ENCODE results near the gene HNF4A. TPM values are rescaled to one million over a fixed set of nuclear protein-coding genes. Genes with fewer than 3 reads are reported as not detected.

Gene HNF4A
- total and polyA plus RNA-seq, 2 of the 4 experiments (the other 2 are of a cell fraction) = not detected

DNA sequence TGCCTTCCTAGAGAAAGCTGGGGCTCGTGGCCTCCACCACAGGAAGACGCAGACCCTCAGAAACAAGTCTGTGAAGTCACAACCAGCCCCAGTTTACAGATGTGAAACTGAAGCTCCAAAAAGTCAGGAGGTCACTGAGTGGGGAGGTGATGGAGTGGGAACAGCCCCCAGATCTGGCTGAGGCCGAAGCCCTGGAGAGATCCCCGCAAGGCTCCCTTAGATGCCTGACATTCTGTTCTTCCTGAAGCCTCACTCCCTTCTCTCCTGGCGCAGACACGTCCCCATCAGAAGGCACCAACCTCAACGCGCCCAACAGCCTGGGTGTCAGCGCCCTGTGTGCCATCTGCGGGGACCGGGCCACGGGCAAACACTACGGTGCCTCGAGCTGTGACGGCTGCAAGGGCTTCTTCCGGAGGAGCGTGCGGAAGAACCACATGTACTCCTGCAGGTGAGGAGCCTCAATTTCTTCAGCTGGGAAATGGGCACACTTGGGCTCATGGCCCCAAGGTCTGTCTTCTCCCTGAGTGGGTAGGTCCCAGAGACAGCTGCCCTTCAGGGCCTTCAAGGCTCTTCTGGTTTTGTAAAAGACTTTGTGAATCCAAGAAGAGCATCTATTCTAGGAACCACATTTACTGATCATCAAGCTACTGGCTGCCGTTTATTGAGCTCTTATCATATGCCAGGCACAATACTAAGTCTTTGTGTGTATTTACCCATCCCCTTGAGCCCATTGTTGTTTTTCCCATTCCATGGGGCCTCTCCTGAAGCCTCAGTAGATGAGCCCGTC is 50.5 kb downstream of the HNF4A start:
- Histone ChIP-seq H2AK5ac (ENCODE audit: low read depth, low read length) (no peak overlapping the region), H3K18ac (ENCODE audit: low read depth, low read length) (no peak overlapping the region), H3K79me1 (ENCODE audit: low read depth in 1 of 2, low read length in 2 of 2) (no peaks in the 10 kb centered on the region), H3K9me3 (ENCODE audit: control insufficient read depth, insufficient read depth, low read length) (no peaks in the 10 kb centered on the region), H2BK120ac (ENCODE audit: low read depth, low read length) (no peak overlapping the region), H3K9me1 (ENCODE audit: insufficient read depth, low read length) (no peaks in the 10 kb centered on the region; the same call in 1 of the 2 replicates), H3K56ac (ENCODE audit: extremely low read depth, insufficient read depth, low read length) (no peak overlapping the region), H3K4me3 (ENCODE audit: insufficient read depth, low read depth, low read length) (no peak overlapping the region), H3K27me3 (ENCODE audit: control insufficient read depth, insufficient read depth, low read length) (peaks cover 20% of the 10 kb centered on the region), H4K8ac (ENCODE audit: low read depth in 2 of 2, low read length in 2 of 2) (no peak overlapping the region), H4K20me1 (ENCODE audit: insufficient read depth, low read length) (no peaks in the 10 kb centered on the region), H3K23ac (ENCODE audit: low read depth, low read length) (no peak overlapping the region), H3K4me2 (ENCODE audit: low read depth, low read length) (no peak overlapping the region), H4K5ac (ENCODE audit: low read depth, low read length) (no peak overlapping the region), H3K27ac (ENCODE audit: insufficient read depth, low read length) (no peak overlapping the region), H3K4me1 (ENCODE audit: control insufficient read depth, insufficient read depth, low read length) (no peaks in the 10 kb centered on the region), H2BK20ac (ENCODE audit: low read depth, low read length) (no peak overlapping the region), H3K4ac (ENCODE audit: low read depth, low read length) (no peak overlapping the region), H3K36me3 (ENCODE audit: control insufficient read depth, insufficient read depth, low read length) (no peaks in the 10 kb centered on the region), H2AK9ac (replicated peaks; ENCODE audit: low read depth, low read length, poor library complexity) (no peak overlapping the region), H2BK5ac (ENCODE audit: low read depth, low read length, poor library complexity, severe bottlenecking) (no peak overlapping the region), H2AFZ (replicated peaks; ENCODE audit: low read length, poor library complexity) (no peak overlapping the region), H2BK15ac (ENCODE audit: low read depth, low read length) (no peak overlapping the region), H3K9ac (ENCODE audit: low read depth, low read length) (no peak overlapping the region), H3K14ac (replicated peaks; ENCODE audit: low read depth, low read length) (no peak overlapping the region), H4K91ac (ENCODE audit: insufficient read depth, low read depth, low read length) (no peak overlapping the region)
- dilution Hi-C loops (cut with HindIII; ENCODE audit: low sequenced_read_pairs, unreplicated experiment) = no loop called here
- TF ChIP-seq BHLHE40 (IDR thresholded peaks at IDR 0.05; ENCODE audit: low read depth, low read length) (no peak), CTCF (conservative IDR thresholded peaks at IDR 0.05; ENCODE audit: low read depth, low read length) (no peak), SMC3 (IDR thresholded peaks at IDR 0.05; ENCODE audit: low read depth, low read length) (no peak), NFE2L2 (IDR thresholded peaks at IDR 0.05; ENCODE audit: low read depth, low read length) (no peak), USF2 (IDR thresholded peaks at IDR 0.05; ENCODE audit: low read depth, low read length) (no peak), POLR2A (IDR thresholded peaks at IDR 0.05; ENCODE audit: low read depth, low read length) (no peak), MAFK (IDR thresholded peaks at IDR 0.05; ENCODE audit: low read depth, low read length) (no peak), RCOR1 (IDR thresholded peaks at IDR 0.05; ENCODE audit: insufficient replicate concordance, low read length) (no peak), RFX5 (IDR thresholded peaks at IDR 0.05; ENCODE audit: low read depth, low read length) (no peak), CEBPB (IDR thresholded peaks at IDR 0.05; ENCODE audit: low read depth, low read length) (no peak), MXI1 (IDR thresholded peaks at IDR 0.05; ENCODE audit: borderline replicate concordance, low read depth, low read length) (no peak), CHD1 (IDR thresholded peaks at IDR 0.05; ENCODE audit: low read depth, low read length) (no peak), MAZ (IDR thresholded peaks at IDR 0.05; ENCODE audit: borderline replicate concordance, low read depth, low read length) (no peak), FOS (IDR thresholded peaks at IDR 0.05; ENCODE audit: low read depth, low read length) (no peak), RAD21 (IDR thresholded peaks at IDR 0.05; ENCODE audit: low read length) (no peak)
- TF ChIP-seq, protein P1, sequence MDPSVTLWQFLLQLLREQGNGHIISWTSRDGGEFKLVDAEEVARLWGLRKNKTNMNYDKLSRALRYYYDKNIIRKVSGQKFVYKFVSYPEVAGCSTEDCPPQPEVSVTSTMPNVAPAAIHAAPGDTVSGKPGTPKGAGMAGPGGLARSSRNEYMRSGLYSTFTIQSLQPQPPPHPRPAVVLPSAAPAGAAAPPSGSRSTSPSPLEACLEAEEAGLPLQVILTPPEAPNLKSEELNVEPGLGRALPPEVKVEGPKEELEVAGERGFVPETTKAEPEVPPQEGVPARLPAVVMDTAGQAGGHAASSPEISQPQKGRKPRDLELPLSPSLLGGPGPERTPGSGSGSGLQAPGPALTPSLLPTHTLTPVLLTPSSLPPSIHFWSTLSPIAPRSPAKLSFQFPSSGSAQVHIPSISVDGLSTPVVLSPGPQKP (IDR thresholded peaks at IDR 0.05; ENCODE audit: borderline replicate concordance, low read depth, low read length) = no peak
- ATAC-seq (ENCODE audit: low read depth) (no peak), DNase-seq (no peak)
- ChIA-PET POLR2A (ENCODE audit: unreplicated experiment) (no interaction called here), CTCF (no interaction called here)
- in situ Hi-C loops (cut with MboI; ENCODE audit: low sequenced_read_pairs) = no loop called here
- BruUV-seq (replicated peaks) = no TSS peak
- WGBS, 2 experiments (ENCODE audit: extremely low coverage in 2 of 2, insufficient read length in 1 of 2) = 91% methylated on average over 4 of the region's 20 CpGs; no CpG with 5 or more reads in 1 of the 2 experiments
- intact Hi-C loops (cut with micrococcal nuclease) = no loop called here
